Progenitor cell of endocrine pancreas (in vitro differentiated cells): Measurements from ENCODE around the gene TBC1D8. TPM values are rescaled to one million over a fixed set of nuclear protein-coding genes. Genes with fewer than 3 reads are reported as not detected.

ENCODE experiments used
- DNase-seq: peaks from one replicate; pipeline ENCODE4 v3.0.0; 2021; ENCODE audit warnings: low spot score; ENCODE audit not compliant: unreplicated experiment
- H3K27ac Mint-ChIP-seq: 2 replicates; pipeline ENCODE4 v1.8.0; 2021; ENCODE audit warnings: mild to moderate bottlenecking, moderate library complexity, mixed read lengths
- H3K27me3 Mint-ChIP-seq: 2 replicates; pipeline ENCODE4 v1.8.0; 2021; ENCODE audit warnings: mixed read lengths
- H3K36me3 Mint-ChIP-seq: 2 replicates; pipeline ENCODE4 v1.8.0; 2022; ENCODE audit warnings: mixed read lengths; ENCODE audit not compliant: insufficient read depth
- H3K4me1 Mint-ChIP-seq: 2 replicates; pipeline ENCODE4 v1.8.0; 2021; ENCODE audit warnings: low read depth, mixed read lengths
- H3K4me3 Mint-ChIP-seq: 2 replicates; pipeline ENCODE4 v1.8.0; 2021; ENCODE audit warnings: low read depth, mild to moderate bottlenecking, moderate library complexity, mixed read lengths
- H3K9me3 Mint-ChIP-seq: 2 replicates; pipeline ENCODE4 v1.8.0; 2021; ENCODE audit warnings: low read depth, mixed read lengths
- total RNA-seq: library from RNA; stranded (reverse); gene quantifications from 2 replicates; pipeline ENCODE4 v1.2.1, GENCODE V29; 2021
- TF ChIP-seq, protein P1 (sequence below): fragments of 200-600 bp; sonication (generic); IDR thresholded peaks from one replicate; pipeline ENCODE4 v1.5.0; 2021; ENCODE audit warnings: antibody characterized with exemption, mild to moderate bottlenecking; ENCODE audit not compliant: unreplicated experiment

TBC1D8 gene
- total RNA-seq, 1 donor from 2014 or later: 34.8 TPM

DNA sequence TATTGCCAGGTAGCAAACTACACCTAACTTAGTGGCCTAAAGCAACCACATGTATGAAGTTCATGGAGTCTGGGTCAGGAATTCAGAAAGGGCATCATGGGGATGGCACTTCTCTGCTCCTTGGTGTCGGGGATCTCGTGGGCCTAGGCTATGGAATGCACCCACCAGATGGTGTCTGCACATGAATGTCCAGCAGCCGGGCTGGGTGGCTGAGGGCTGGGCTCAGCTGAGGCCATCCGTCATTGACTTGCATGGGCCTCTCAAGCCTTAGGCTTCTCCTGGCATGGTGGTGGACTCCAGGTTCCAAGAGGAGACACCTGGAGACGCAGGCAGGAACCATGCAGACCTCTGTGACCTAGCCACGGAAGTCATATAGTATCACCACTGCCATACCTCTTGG lies 175.1 kb downstream of the TBC1D8 start:
- Mint-ChIP-seq H3K4me1 (peaks cover 2% of the 10 kb centered on the region), H3K27me3 (peaks cover 2% of the 10 kb centered on the region), H3K36me3 (no peaks in the 10 kb centered on the region), H3K4me3 (no peak overlapping the region), H3K9me3 (no peaks in the 10 kb centered on the region), H3K27ac (no peak overlapping the region)
- DNase-seq: no peak
- TF ChIP-seq, protein P1, sequence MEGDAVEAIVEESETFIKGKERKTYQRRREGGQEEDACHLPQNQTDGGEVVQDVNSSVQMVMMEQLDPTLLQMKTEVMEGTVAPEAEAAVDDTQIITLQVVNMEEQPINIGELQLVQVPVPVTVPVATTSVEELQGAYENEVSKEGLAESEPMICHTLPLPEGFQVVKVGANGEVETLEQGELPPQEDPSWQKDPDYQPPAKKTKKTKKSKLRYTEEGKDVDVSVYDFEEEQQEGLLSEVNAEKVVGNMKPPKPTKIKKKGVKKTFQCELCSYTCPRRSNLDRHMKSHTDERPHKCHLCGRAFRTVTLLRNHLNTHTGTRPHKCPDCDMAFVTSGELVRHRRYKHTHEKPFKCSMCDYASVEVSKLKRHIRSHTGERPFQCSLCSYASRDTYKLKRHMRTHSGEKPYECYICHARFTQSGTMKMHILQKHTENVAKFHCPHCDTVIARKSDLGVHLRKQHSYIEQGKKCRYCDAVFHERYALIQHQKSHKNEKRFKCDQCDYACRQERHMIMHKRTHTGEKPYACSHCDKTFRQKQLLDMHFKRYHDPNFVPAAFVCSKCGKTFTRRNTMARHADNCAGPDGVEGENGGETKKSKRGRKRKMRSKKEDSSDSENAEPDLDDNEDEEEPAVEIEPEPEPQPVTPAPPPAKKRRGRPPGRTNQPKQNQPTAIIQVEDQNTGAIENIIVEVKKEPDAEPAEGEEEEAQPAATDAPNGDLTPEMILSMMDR: no peak

DNA sequence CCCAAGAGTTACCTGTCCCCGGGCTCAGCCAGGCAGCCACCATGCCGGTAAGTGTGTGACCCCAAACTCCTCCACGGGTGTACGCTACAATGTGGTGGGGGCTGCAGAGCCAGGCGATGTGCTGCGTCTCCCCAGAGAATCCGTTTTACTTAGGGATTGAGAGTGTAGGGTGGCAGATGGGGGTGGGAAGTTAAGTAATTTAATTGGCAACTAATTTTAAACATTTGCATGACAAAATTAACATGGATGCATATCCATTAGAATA lies 175.7 kb downstream of the TBC1D8 start:
- Mint-ChIP-seq H3K4me1 (no peaks in the 10 kb centered on the region), H3K27ac (no peak overlapping the region), H3K4me3 (no peak overlapping the region), H3K27me3 (no peaks in the 10 kb centered on the region), H3K9me3 (no peaks in the 10 kb centered on the region), H3K36me3 (no peaks in the 10 kb centered on the region)
- TF ChIP-seq, protein P1: no peak
- no peak for DNase-seq

DNA sequence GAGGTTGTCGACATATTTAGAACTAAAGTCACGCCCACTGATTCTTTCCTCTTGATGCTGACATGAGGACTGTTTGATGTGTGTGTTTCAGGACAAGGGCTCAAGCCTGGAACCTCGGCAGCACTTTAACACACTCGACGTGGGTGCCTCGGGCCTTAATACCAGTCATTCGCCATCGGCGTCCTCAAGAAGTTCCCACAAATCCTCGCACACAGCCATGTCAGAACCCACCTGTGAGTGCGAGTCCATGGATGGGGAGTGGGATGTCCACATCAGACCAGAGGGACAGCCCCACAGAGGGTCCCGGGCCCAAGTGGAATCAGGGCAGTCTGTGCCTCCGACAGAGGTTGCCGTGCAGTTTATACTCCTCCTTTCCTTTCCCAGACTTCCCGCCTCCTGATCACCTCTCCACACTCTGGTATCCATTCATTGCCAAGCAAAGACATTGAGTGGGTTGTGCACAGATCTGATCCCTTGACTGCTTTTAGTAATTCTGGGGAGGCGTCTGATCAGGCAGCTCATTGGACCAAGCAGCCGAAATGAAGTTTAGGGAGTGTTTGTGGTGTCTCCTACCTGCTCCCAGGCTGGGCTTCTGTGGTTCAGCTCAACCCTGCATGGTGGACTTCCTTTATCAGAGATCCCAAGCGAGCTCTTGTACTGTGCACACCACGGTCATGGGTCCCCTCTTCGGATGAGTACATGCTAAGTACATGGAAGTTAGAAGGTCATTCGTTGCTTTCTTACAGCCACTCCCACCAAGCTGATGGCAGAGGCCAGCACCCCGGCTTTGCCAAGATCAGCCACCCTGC lies 176.3 kb downstream of the TBC1D8 start:
- no peaks in the 10 kb centered on the region for H3K36me3 Mint-ChIP-seq
- no peaks in the 10 kb centered on the region for H3K27me3 Mint-ChIP-seq
- H3K4me1 Mint-ChIP-seq: no peaks in the 10 kb centered on the region
- no peak for DNase-seq
- no peak overlapping the region for H3K4me3 Mint-ChIP-seq
- H3K27ac Mint-ChIP-seq: no peak overlapping the region
- TF ChIP-seq, protein P1: no peak
- no peaks in the 10 kb centered on the region for H3K9me3 Mint-ChIP-seq

DNA sequence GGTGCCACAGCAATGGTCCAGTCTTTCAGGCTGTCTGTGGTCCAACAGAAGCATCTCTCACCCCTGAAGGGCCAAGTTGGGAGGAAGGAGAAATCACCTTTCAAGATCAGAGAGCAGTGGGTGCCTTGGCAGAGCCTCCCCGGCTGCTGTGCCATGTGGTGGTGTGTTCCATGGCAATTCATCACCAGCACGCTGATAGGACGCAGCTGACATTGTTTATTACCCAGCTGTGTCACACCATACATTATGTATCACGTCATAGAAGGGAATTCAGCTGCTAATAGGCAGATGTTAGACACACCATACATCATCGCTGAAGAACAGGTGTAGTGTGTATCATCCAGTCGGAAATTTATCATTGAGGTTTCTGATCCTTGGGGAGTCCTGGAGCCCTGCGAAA lies 178.7 kb downstream of the TBC1D8 start:
- Mint-ChIP-seq H3K9me3 (no peaks in the 10 kb centered on the region), H3K4me3 (no peak overlapping the region), H3K36me3 (no peaks in the 10 kb centered on the region), H3K27ac (no peak overlapping the region), H3K4me1 (no peaks in the 10 kb centered on the region), H3K27me3 (peaks cover 4% of the 10 kb centered on the region)
- DNase-seq: no peak
- TF ChIP-seq, protein P1: no peak

DNA sequence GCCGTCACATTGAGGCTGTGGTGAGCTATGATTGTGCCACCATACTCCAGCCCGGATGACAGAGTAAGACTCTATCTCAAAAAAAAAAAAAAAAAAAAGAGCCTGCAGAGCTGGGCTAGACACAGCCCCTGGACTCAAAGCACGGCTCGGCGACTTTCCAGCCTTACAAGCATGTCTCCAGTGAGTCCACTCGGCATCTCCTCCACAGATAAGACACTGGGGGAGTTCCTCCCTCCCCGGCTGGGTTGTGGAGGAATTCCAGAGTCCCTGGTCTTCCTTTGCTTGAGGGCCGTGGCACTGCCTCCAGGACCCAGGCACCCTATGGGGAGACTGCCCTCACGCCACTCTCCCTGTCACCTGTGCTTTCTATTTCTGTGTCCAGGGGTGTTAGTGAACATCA lies 180.0 kb downstream of the TBC1D8 start:
- no peaks in the 10 kb centered on the region for H3K36me3 Mint-ChIP-seq
- no peaks in the 10 kb centered on the region for H3K4me1 Mint-ChIP-seq
- no peak overlapping the region for H3K27ac Mint-ChIP-seq
- TF ChIP-seq, protein P1: no peak
- H3K4me3 Mint-ChIP-seq: no peak overlapping the region
- no peak for DNase-seq
- H3K27me3 Mint-ChIP-seq: peaks cover 4% of the 10 kb centered on the region
- H3K9me3 Mint-ChIP-seq: no peaks in the 10 kb centered on the region
